Measurements from ENCODE around the gene STOX2.

DNA sequence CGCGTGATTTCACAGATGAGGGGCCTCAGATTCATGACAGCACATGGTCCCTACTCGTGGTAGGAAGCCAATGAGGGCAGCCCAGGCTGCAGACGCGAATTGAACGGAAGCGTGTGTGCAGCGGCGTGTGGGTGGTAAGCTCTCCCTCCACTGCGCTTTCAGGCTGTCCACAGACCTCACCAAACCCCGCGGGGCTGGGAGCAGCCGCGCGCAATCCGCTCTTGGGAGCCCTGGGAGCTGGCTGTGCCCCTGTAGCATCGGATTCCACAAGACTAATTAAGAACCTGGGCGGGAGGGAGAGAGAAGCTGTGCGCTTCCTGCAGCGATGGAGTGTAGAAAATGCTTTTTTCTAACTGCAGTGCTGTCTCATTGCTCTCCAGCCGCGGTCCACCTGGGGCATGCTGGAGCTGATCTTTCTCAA, 134.9 kb downstream of the STOX2 start:
- TF ChIP-seq, protein P1, sequence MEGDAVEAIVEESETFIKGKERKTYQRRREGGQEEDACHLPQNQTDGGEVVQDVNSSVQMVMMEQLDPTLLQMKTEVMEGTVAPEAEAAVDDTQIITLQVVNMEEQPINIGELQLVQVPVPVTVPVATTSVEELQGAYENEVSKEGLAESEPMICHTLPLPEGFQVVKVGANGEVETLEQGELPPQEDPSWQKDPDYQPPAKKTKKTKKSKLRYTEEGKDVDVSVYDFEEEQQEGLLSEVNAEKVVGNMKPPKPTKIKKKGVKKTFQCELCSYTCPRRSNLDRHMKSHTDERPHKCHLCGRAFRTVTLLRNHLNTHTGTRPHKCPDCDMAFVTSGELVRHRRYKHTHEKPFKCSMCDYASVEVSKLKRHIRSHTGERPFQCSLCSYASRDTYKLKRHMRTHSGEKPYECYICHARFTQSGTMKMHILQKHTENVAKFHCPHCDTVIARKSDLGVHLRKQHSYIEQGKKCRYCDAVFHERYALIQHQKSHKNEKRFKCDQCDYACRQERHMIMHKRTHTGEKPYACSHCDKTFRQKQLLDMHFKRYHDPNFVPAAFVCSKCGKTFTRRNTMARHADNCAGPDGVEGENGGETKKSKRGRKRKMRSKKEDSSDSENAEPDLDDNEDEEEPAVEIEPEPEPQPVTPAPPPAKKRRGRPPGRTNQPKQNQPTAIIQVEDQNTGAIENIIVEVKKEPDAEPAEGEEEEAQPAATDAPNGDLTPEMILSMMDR (IDR thresholded peaks at IDR 0.05; ENCODE audit: extremely low read depth in 1 of 2, insufficient read depth in 1 of 2, low read depth in 1 of 2, low read length in 2 of 2) = no peak
- TF ChIP-seq POLR2A (IDR thresholded peaks at IDR 0.05; ENCODE audit: low read depth, low read length) = no peak
- no peak for TF ChIP-seq POLR2AphosphoS5 (IDR thresholded peaks at IDR 0.05; ENCODE audit: insufficient read depth, low read depth, low read length)
- no peak for TF ChIP-seq EZH2 (IDR thresholded peaks at IDR 0.05; ENCODE audit: borderline replicate concordance, low read depth, low read length, severe bottlenecking)
- no peak for TF ChIP-seq MYC (IDR thresholded peaks at IDR 0.05; ENCODE audit: low read depth, low read length)
- TF ChIP-seq, protein P2, sequence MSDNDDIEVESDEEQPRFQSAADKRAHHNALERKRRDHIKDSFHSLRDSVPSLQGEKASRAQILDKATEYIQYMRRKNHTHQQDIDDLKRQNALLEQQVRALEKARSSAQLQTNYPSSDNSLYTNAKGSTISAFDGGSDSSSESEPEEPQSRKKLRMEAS (IDR thresholded peaks at IDR 0.05; ENCODE audit: insufficient read depth, insufficient read length) = no peak
- no peak for TF ChIP-seq GATA2 (IDR thresholded peaks at IDR 0.05; ENCODE audit: insufficient read depth, insufficient read length, low read depth, low read length)
